Thymus (tissue), 11 donors: Measurements from ENCODE around the gene SIRT2. TPM values are rescaled to one million over a fixed set of nuclear protein-coding genes. Genes with fewer than 3 reads are reported as not detected.
"Not testable (repeated sequence)": the region's sequence is repeated elsewhere in the genome, so short reads cannot be mapped to it uniquely, and the experiment has no call there.

Experiments
- DNase-seq, 9 donors: peaks; one replicate each; pipeline ENCODE4 v3.0.0-alpha.2; 2013; ENCODE audit warnings: low spot score in 9 of 9, low read depth in 6 of 9, missing footprints in 1 of 9
- H3K27ac ChIP-seq, 2 donors: one replicate each; pipeline ENCODE4 v1.5.1; 2013; ENCODE audit warnings: control low read depth in 1 of 2, low read depth in 1 of 2, low read length in 1 of 2, mild to moderate bottlenecking in 1 of 2, moderate library complexity in 1 of 2
- H3K27me3 ChIP-seq, 2 donors: one replicate each; pipeline ENCODE4 v1.5.1; 2013; ENCODE audit warnings: low read length in 1 of 2; ENCODE audit not compliant: control insufficient read depth in 2 of 2, insufficient read depth in 1 of 2
- H3K36me3 ChIP-seq, 2 donors: one replicate each; pipeline ENCODE4 v1.5.1; 2013; ENCODE audit warnings: low read length in 1 of 2, mild to moderate bottlenecking in 1 of 2, moderate library complexity in 1 of 2; ENCODE audit not compliant: control insufficient read depth in 2 of 2, insufficient read depth in 2 of 2
- H3K4me1 ChIP-seq, 2 donors: one replicate each; pipeline ENCODE4 v1.5.1; 2013; ENCODE audit warnings: low read length in 2 of 2; ENCODE audit not compliant: control insufficient read depth in 2 of 2, insufficient read depth in 2 of 2
- H3K4me3 ChIP-seq, 2 donors: one replicate each; pipeline ENCODE4 v1.5.1; 2013; ENCODE audit warnings: low read length in 2 of 2, control low read depth in 1 of 2, mild to moderate bottlenecking in 1 of 2
- H3K9me3 ChIP-seq, 2 donors: one replicate each; pipeline ENCODE4 v1.5.1; 2013; ENCODE audit warnings: low read length in 1 of 2, mild to moderate bottlenecking in 1 of 2; ENCODE audit not compliant: control insufficient read depth in 2 of 2, insufficient read depth in 1 of 2
- WGBS: extraction: QIAGEN DNeasy Blood & Tissue Kit; methylation state at CpG from one replicate; pipeline ENCODE4 v1.1.7; 2013; 5-methylcytosine and 5-hydroxymethylcytosine counted together
- polyA plus RNA-seq: library from polyadenylated mRNA; stranded (reverse); fragments of 200-250 nt; gene quantifications from one replicate; pipeline ENCODE4 v1.2.3, GENCODE V29; 2013
- total RNA-seq: library from RNA; stranded (reverse); fragments of 120-200 nt; gene quantifications from one replicate; pipeline ENCODE4 v1.2.4, GENCODE V29; 2013
- donor health status: healthy.

SIRT2 gene
- total and polyA plus RNA-seq, 2 donors = 26.8 to 38.3 TPM

- Histone ChIP-seq H3K4me3 (no peak overlapping the region), H3K36me3 (no peaks in the 10 kb centered on the region), H3K9me3 (no peaks in the 10 kb centered on the region), H3K4me1 (peaks cover 15 to 21% of the 10 kb centered on the region in 2 donors), H3K27ac (no peak overlapping the region), H3K27me3 (peaks cover 0 to 6% of the 10 kb centered on the region in 2 donors)
- no peak for DNase-seq
- WGBS = 93% methylated on average over 6 of the region's 6 CpGs
Observed at GRCh38 chr19:38868551-38868950, 30.9 kb downstream of the SIRT2 start.

- Histone ChIP-seq H3K27me3 (peaks cover 0 to 6% of the 10 kb centered on the region in 2 donors), H3K4me1 (peaks cover 15 to 21% of the 10 kb centered on the region in 2 donors), H3K27ac (no peak overlapping the region), H3K4me3 (no peak overlapping the region), H3K9me3 (no peaks in the 10 kb centered on the region), H3K36me3 (no peaks in the 10 kb centered on the region)
- WGBS = 95% methylated on average over 10 of the region's 10 CpGs
- no peak for DNase-seq
Observed at GRCh38 chr19:38867171-38867780, 32.1 kb downstream of the SIRT2 start.

GRCh38 chr19:38862321-38863059 lies 36.9 kb downstream of the SIRT2 start:
- Histone ChIP-seq H3K9me3 (no peaks in the 10 kb centered on the region), H3K4me1 (peaks cover under 1 to 4% of the 10 kb centered on the region in 2 donors)

GRCh38 chr19:38861368-38861767 lies 38.0 kb downstream of the SIRT2 start:
- H3K36me3 ChIP-seq = no peaks in the 10 kb centered on the region
- no peak overlapping the region for H3K27ac ChIP-seq
- peaks cover 2 to 8% of the 10 kb centered on the region in 2 donors for H3K4me1 ChIP-seq
- no peaks in the 10 kb centered on the region for H3K27me3 ChIP-seq
- DNase-seq = no peak
- H3K9me3 ChIP-seq = no peaks in the 10 kb centered on the region
- WGBS = 99% methylated on average over 3 of the region's 3 CpGs
- no peak overlapping the region for H3K4me3 ChIP-seq

More at GRCh38 chr19:38862321-38863059, 36.9 kb downstream of the SIRT2 start:
- Histone ChIP-seq H3K36me3 (no peaks in the 10 kb centered on the region), H3K27me3 (no peaks in the 10 kb centered on the region), H3K4me3 (no peak overlapping the region), H3K27ac (no peak overlapping the region)
- WGBS = 68% methylated on average over 10 of the region's 10 CpGs
- no peak for DNase-seq

DNA sequence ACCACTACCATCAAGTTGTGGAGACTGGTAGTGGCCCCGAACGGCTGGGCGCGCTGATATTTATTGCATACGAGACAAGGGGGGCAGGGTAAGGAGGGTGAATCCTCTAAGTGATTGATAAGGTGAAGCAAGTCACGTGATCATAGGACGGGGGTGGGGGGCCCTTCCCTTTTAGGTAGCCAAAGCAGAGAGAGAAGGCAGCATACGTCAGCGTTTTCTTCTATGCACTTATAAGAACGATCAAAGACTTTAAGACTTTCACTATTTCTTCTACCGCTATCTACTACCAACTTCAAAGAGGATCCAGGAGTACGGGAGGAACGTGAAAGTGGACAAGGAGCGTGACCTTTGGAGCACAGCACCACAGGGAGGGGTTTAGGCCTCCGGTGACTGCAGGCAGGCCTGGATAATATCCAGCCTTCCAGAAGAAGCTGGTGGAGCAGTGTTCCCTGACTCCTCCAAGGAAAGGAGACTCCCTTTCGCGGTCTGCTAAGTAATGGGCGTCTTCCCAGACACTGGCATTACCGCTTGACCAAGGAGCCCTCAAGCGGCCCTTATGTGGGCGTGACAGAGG lies 39.7 kb downstream of the SIRT2 start:
- 95% methylated on average over 21 of the region's 21 CpGs for WGBS
- H3K27ac ChIP-seq, H3K4me1 ChIP-seq, H3K27me3 ChIP-seq, H3K9me3 ChIP-seq, H3K36me3 ChIP-seq, H3K4me3 ChIP-seq, DNase-seq: not testable (repeated sequence)

DNA sequence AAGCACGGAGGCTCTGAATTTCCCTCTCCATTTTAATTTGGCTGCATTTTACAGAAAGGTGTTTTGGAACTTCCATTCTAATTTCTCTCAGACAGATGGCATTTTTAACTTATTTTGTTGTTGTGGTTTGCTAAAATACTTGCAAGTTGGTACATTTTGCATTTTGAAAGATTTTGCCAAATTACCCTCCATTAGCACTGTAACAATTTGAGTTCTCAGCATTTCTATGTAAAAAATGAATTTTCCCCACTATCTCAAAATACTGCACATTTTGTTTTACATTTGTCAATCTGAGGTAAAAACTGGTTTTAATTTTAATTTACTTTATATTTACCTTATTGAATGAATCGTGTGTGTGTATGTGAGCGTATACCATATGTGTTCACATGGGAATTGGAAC lies 42.6 kb downstream of the SIRT2 start:
- 72% methylated on average over 3 of the region's 3 CpGs for whole genome bisulfite sequencing
- Histone ChIP-seq H3K9me3 (no peaks in the 10 kb centered on the region), H3K27ac (no peak overlapping the region), H3K36me3 (no peaks in the 10 kb centered on the region), H3K4me3 (no peak overlapping the region), H3K27me3 (peaks cover 0 to 4% of the 10 kb centered on the region in 2 donors), H3K4me1 (peaks cover 4 to 15% of the 10 kb centered on the region in 2 donors)
- no peak for DNase-seq

DNA sequence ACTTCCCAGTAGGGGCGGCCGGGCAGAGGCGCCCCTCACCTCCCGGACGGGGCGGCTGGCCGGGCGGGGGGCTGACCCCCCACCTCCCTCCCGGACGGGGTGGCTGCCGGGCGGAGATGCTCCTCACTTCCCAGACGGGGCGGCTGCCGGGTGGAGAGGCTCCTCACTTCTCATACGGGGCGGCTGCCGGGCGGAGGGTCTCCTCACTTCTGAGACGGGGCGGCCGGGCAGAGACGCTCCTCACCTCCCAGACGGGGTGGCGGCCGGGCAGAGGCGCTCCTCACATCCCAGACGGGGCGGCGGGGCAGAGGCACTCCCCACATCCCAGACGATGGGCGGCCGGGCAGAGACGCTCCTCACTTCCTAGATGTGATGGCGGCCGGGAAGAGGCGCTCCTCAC lies 43.7 kb downstream of the SIRT2 start:
- H3K4me1 ChIP-seq = peaks cover 12 to 25% of the 10 kb centered on the region in 2 donors
- 85% methylated on average over 29 of the region's 37 CpGs for WGBS
- DNase-seq = not testable (repeated sequence)

DNA sequence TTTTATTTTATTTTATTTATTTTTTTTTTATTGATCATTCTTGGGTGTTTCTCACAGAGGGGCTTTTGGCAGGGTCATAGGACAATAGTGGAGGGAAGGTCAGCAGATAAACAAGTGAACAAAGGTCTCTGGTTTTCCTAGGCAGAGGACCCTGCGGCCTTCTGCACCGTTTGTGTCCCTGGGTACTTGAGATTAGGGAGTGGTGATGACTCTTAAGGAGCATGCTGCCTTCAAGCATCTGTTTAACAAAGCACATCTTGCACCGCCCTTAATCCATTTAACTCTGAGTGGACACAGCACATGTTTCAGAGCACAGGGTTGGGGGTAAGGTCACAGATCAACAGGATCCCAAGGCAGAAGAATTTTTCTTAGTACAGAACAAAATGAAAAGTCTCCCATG lies 44.5 kb downstream of the SIRT2 start:
- not testable (repeated sequence) for H3K36me3 ChIP-seq, DNase-seq, H3K27me3 ChIP-seq, H3K9me3 ChIP-seq, H3K4me3 ChIP-seq, H3K27ac ChIP-seq
- peaks cover 13 to 27% of the 10 kb centered on the region in 2 donors for H3K4me1 ChIP-seq
- WGBS = 96% methylated on average over 3 of the region's 3 CpGs

More for the DNA sequence above, 43.7 kb downstream of the SIRT2 start:
- H3K9me3 ChIP-seq, H3K27ac ChIP-seq, H3K27me3 ChIP-seq, H3K36me3 ChIP-seq, H3K4me3 ChIP-seq: not testable (repeated sequence)

- WGBS = 96% methylated on average over 17 of the region's 17 CpGs
- peaks cover 0 to 3% of the 10 kb centered on the region in 2 donors for H3K9me3 ChIP-seq
Observed at GRCh38 chr19:38853214-38853613, 46.2 kb downstream of the SIRT2 start.

More at GRCh38 chr19:38853214-38853613, 46.2 kb downstream of the SIRT2 start:
- DNase-seq = no peak
- Histone ChIP-seq H3K4me3 (no peak overlapping the region), H3K27me3 (peaks cover 0 to 4% of the 10 kb centered on the region in 2 donors), H3K27ac (no peak overlapping the region), H3K4me1 (peaks cover 21 to 34% of the 10 kb centered on the region in 2 donors), H3K36me3 (peaks cover 0 to 7% of the 10 kb centered on the region in 2 donors)
